Measurements from ENCODE around the gene MAT2B. TPM values are rescaled to one million over a fixed set of nuclear protein-coding genes. Genes with fewer than 3 reads are reported as not detected.

MAT2B gene
- polyA plus RNA-seq, 3 donors, result 34.8 to 165 (median 142) TPM

DNA sequence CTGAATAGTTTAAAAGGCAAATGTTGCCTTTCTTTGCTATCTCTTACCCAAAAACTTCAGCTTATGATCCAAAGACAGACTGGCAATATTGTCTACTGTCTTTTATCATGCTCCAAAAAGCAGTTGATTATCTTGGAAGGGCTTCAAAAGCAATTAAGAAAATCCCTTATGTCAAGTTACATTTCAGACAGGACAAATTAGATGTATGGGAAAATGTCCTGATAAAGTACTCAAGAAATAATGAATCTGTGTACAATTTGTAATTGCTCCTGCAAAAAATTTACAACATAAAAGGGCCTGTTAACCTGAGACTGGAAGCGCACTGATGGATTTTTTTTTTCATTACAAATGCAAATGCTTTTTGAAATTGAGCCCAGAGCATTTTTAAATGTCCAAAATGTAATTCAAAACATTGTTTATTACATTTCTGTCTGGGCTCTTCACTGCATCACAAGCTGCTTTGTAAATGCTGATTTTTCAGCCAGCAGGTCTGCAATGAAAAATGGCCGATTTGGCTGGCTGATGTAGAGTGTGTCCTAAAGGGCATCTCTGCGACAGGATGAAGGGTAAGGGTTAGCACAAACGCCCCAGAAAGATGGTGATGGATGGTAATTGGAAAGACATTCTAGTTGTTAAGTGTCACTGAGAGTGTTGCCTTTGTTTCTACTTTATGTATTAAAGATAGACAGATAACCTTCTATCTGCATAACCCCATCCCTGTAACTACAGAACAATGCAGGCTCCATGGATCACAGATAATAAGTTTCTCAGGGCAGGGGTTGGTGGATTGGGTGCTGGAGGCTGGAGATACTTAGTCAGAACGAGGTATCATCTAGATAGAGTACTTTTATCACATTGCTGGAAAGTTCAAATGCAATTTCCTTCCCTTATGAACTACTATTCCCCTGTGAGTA, 27.0 kb downstream of the MAT2B start:
- TF ChIP-seq, protein P1, sequence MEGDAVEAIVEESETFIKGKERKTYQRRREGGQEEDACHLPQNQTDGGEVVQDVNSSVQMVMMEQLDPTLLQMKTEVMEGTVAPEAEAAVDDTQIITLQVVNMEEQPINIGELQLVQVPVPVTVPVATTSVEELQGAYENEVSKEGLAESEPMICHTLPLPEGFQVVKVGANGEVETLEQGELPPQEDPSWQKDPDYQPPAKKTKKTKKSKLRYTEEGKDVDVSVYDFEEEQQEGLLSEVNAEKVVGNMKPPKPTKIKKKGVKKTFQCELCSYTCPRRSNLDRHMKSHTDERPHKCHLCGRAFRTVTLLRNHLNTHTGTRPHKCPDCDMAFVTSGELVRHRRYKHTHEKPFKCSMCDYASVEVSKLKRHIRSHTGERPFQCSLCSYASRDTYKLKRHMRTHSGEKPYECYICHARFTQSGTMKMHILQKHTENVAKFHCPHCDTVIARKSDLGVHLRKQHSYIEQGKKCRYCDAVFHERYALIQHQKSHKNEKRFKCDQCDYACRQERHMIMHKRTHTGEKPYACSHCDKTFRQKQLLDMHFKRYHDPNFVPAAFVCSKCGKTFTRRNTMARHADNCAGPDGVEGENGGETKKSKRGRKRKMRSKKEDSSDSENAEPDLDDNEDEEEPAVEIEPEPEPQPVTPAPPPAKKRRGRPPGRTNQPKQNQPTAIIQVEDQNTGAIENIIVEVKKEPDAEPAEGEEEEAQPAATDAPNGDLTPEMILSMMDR (IDR thresholded peaks at IDR 0.05), result no peak
- Mint-ChIP-seq H3K4me3 (no peak overlapping the region), H3K9me3 (peaks cover 0 to 8% (median 5%) of the 10 kb centered on the region in 7 donors), H3K36me3 (no peaks in the 10 kb centered on the region), H3K4me1 (no peaks in the 10 kb centered on the region), H3K27ac (no peak overlapping the region), H3K27me3 (ENCODE audit: low read depth in 3 of 3) (peaks cover 2 to 3% (median 2%) of the 10 kb centered on the region in 3 donors)
- no peaks in the 10 kb centered on the region for H3K9me3 ChIP-seq (replicated peaks in 1 of 2; ENCODE audit: control insufficient read depth in 1 of 2, insufficient read depth in 1 of 2, low read length in 2 of 2)
- H3K4me3 ChIP-seq (replicated peaks in 1 of 3; ENCODE audit: low read depth in 2 of 3, low read length in 3 of 3), result no peak overlapping the region
- no peaks in the 10 kb centered on the region for H3K79me2 ChIP-seq (ENCODE audit: insufficient read depth, low read length)
- no peaks in the 10 kb centered on the region for H3K4me1 ChIP-seq (ENCODE audit: control insufficient read depth in 1 of 2, insufficient read depth in 2 of 2, low read length in 2 of 2)
- H3K27me3 ChIP-seq (ENCODE audit: control insufficient read depth in 2 of 2, insufficient read depth in 2 of 2, low read length in 2 of 2), result no peaks in the 10 kb centered on the region
- DNase-seq, result no peak
- no peaks in the 10 kb centered on the region for H3K36me3 ChIP-seq (replicated peaks in 1 of 2; ENCODE audit: control insufficient read depth in 1 of 2, insufficient read depth in 2 of 2, low read length in 2 of 2)
- no peak overlapping the region for H2AFZ ChIP-seq (ENCODE audit: insufficient read depth, low read depth, low read length, poor library complexity, severe bottlenecking)
- no peaks in the 10 kb centered on the region for H4K20me1 ChIP-seq (ENCODE audit: insufficient read depth, low read length)
- H3K4me2 ChIP-seq (replicated peaks; ENCODE audit: extremely low read depth, low read length, poor library complexity, severe bottlenecking), result no peak overlapping the region
- intact Hi-C loops (cut with micrococcal nuclease), result no loop called here
- H3K27ac ChIP-seq (ENCODE audit: low read depth in 1 of 2, low read length in 2 of 2), result no peak overlapping the region
- WGBS (ENCODE audit: insufficient coverage), result 92% methylated on average over 2 of the region's 5 CpGs
- H3K9ac ChIP-seq (ENCODE audit: insufficient read depth, low read length, poor library complexity, severe bottlenecking), result no peak overlapping the region

DNA sequence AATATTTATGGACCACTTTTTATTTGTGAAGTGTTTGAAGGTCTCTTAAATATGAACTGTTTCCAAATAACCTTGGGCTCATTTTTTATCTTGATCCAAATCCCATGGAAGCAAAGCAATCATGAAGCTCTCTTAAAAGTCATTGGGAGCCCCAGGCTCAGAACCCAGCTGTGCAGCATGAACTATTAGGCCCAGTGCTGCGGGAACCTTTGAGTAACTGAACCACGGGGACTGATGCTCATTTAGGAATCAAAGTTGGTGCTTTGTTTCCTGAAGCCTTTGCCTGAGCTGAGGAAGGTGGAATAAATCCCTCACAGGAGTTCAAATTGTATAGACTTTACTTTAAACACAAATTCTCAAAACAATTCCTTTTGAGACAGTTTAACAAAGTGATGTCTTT, 27.8 kb downstream of the MAT2B start:
- H3K4me1 ChIP-seq (ENCODE audit: control insufficient read depth in 1 of 2, insufficient read depth in 2 of 2, low read length in 2 of 2), result no peaks in the 10 kb centered on the region
- no peak overlapping the region for H2AFZ ChIP-seq (ENCODE audit: insufficient read depth, low read depth, low read length, poor library complexity, severe bottlenecking)
- Mint-ChIP-seq H3K27ac (no peak overlapping the region), H3K4me1 (no peaks in the 10 kb centered on the region), H3K27me3 (ENCODE audit: low read depth in 3 of 3) (peaks cover 2 to 3% (median 2%) of the 10 kb centered on the region in 3 donors), H3K9me3 (peaks cover 0 to 6% (median 3%) of the 10 kb centered on the region in 7 donors), H3K4me3 (no peak overlapping the region), H3K36me3 (no peaks in the 10 kb centered on the region)
- H3K9ac ChIP-seq (ENCODE audit: insufficient read depth, low read length, poor library complexity, severe bottlenecking), result no peak overlapping the region
- DNase-seq, result no peak
- H3K79me2 ChIP-seq (ENCODE audit: insufficient read depth, low read length), result no peaks in the 10 kb centered on the region
- H3K36me3 ChIP-seq (replicated peaks in 1 of 2; ENCODE audit: control insufficient read depth in 1 of 2, insufficient read depth in 2 of 2, low read length in 2 of 2), result no peaks in the 10 kb centered on the region
- H3K27me3 ChIP-seq (ENCODE audit: control insufficient read depth in 2 of 2, insufficient read depth in 2 of 2, low read length in 2 of 2), result no peaks in the 10 kb centered on the region
- intact Hi-C loops (cut with micrococcal nuclease), result no loop called here
- H3K27ac ChIP-seq (ENCODE audit: low read depth in 1 of 2, low read length in 2 of 2), result no peak overlapping the region
- H4K20me1 ChIP-seq (ENCODE audit: insufficient read depth, low read length), result no peaks in the 10 kb centered on the region
- no peak overlapping the region for H3K4me3 ChIP-seq (replicated peaks in 1 of 3; ENCODE audit: low read depth in 2 of 3, low read length in 3 of 3)
- WGBS (ENCODE audit: insufficient coverage), result 90% methylated on average over 2 of the region's 2 CpGs
- TF ChIP-seq, protein P1 (IDR thresholded peaks at IDR 0.05), result no peak
- no peaks in the 10 kb centered on the region for H3K9me3 ChIP-seq (replicated peaks in 1 of 2; ENCODE audit: control insufficient read depth in 1 of 2, insufficient read depth in 1 of 2, low read length in 2 of 2)
- no peak overlapping the region for H3K4me2 ChIP-seq (replicated peaks; ENCODE audit: extremely low read depth, low read length, poor library complexity, severe bottlenecking)
